GM12878 (cell line): ENCODE results near the gene SLC4A5.

Experiments
- CBFB ChIP-seq: IDR thresholded peaks from 2 replicates; pipeline ENCODE4 v1.6.1; 2016; ENCODE audit warnings: antibody characterized with exemption, low read depth
- CHD2 ChIP-seq: IDR thresholded peaks from 2 replicates; pipeline ENCODE4 v1.6.1; 2011; ENCODE audit warnings: low read depth, low read length, improper control_type of control experiment, borderline replicate concordance
- HDAC6 ChIP-seq: fragments of 200-600 bp; sonication (generic); IDR thresholded peaks from one replicate; pipeline ENCODE4 v1.8.0; 2017; ENCODE audit warnings: antibody characterized with exemption; ENCODE audit not compliant: unreplicated experiment
- IRF4 ChIP-seq: IDR thresholded peaks from 2 replicates; pipeline ENCODE4 v1.6.1; 2011; ENCODE audit warnings: low read depth, low read length
- POLR2A ChIP-seq: IDR thresholded peaks from 2 replicates; pipeline ENCODE4 v1.6.1; 2011; ENCODE audit warnings: low read depth, mild to moderate bottlenecking, low read length
- TF ChIP-seq, protein P1 (sequence below): fragments of 450-650 bp; IDR thresholded peaks from 2 replicates; pipeline ENCODE4 v1.6.1; 2018; ENCODE audit warnings: mild to moderate bottlenecking, low read depth, moderate library complexity; ENCODE audit not compliant: partially characterized antibody
- TF ChIP-seq, protein P2 (sequence below): fragments of 450-650 bp; formaldehyde crosslinking; IDR thresholded peaks from 2 replicates; pipeline ENCODE4 v1.4.0; 2020; ENCODE audit warnings: mild to moderate bottlenecking, moderate library complexity

DNA sequence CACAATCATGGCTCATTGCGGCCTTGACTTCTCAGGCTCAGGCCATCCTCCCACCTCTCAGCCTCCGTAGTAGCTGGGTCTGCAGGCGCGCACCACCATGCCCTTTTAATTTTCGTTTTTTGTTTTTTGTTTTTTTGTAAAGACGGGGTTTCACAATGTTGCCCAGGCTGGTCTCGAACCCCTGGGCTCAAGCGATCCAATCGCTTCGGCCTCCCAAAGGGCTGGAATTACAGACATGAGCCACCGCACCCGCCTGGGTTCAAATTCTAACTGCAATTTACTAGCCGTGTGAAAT, 49.2 kb upstream of the SLC4A5 start:
- TF ChIP-seq, protein P1, sequence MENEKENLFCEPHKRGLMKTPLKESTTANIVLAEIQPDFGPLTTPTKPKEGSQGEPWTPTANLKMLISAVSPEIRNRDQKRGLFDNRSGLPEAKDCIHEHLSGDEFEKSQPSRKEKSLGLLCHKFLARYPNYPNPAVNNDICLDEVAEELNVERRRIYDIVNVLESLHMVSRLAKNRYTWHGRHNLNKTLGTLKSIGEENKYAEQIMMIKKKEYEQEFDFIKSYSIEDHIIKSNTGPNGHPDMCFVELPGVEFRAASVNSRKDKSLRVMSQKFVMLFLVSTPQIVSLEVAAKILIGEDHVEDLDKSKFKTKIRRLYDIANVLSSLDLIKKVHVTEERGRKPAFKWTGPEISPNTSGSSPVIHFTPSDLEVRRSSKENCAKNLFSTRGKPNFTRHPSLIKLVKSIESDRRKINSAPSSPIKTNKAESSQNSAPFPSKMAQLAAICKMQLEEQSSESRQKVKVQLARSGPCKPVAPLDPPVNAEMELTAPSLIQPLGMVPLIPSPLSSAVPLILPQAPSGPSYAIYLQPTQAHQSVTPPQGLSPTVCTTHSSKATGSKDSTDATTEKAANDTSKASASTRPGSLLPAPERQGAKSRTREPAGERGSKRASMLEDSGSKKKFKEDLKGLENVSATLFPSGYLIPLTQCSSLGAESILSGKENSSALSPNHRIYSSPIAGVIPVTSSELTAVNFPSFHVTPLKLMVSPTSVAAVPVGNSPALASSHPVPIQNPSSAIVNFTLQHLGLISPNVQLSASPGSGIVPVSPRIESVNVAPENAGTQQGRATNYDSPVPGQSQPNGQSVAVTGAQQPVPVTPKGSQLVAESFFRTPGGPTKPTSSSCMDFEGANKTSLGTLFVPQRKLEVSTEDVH: no peak
- TF ChIP-seq HDAC6: no peak
- no peak for TF ChIP-seq IRF4
- no peak for TF ChIP-seq CBFB
- TF ChIP-seq CHD2: no peak
- TF ChIP-seq POLR2A: no peak
- TF ChIP-seq, protein P2, sequence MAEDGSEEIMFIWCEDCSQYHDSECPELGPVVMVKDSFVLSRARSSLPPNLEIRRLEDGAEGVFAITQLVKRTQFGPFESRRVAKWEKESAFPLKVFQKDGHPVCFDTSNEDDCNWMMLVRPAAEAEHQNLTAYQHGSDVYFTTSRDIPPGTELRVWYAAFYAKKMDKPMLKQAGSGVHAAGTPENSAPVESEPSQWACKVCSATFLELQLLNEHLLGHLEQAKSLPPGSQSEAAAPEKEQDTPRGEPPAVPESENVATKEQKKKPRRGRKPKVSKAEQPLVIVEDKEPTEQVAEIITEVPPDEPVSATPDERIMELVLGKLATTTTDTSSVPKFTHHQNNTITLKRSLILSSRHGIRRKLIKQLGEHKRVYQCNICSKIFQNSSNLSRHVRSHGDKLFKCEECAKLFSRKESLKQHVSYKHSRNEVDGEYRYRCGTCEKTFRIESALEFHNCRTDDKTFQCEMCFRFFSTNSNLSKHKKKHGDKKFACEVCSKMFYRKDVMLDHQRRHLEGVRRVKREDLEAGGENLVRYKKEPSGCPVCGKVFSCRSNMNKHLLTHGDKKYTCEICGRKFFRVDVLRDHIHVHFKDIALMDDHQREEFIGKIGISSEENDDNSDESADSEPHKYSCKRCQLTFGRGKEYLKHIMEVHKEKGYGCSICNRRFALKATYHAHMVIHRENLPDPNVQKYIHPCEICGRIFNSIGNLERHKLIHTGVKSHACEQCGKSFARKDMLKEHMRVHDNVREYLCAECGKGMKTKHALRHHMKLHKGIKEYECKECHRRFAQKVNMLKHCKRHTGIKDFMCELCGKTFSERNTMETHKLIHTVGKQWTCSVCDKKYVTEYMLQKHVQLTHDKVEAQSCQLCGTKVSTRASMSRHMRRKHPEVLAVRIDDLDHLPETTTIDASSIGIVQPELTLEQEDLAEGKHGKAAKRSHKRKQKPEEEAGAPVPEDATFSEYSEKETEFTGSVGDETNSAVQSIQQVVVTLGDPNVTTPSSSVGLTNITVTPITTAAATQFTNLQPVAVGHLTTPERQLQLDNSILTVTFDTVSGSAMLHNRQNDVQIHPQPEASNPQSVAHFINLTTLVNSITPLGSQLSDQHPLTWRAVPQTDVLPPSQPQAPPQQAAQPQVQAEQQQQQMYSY (CRISPR knock-in tag): no peak
